HG03039 (cell line): ENCODE results near the gene SCARB1.

Experiments
- ATAC-seq: cut with Tn5 transposase; IDR thresholded peaks from one replicate; pipeline ENCODE4 v1.9.1; 2021; ENCODE audit warnings: mild to moderate bottlenecking, moderate library complexity; ENCODE audit not compliant: unreplicated experiment

The SCARB1 gene

GRCh38 chr12:124865728-124866127 lies 2.1 kb upstream of the SCARB1 start:
- ATAC-seq: no peak

- no peak for ATAC-seq
Observed at GRCh38 chr12:124864326-124864752, 675 bp upstream of the SCARB1 start.

GRCh38 chr12:124862768-124863415 lies 772 bp downstream of the SCARB1 start:
- ATAC-seq: peak; percentile 20

- no peak for ATAC-seq
Observed at GRCh38 chr12:124861898-124862676, 1.6 kb downstream of the SCARB1 start.

- ATAC-seq: no peak
Observed at GRCh38 chr12:124861492-124861891, 2.2 kb downstream of the SCARB1 start.

GRCh38 chr12:124857921-124858461 lies 5.7 kb downstream of the SCARB1 start:
- no peak for ATAC-seq

- ATAC-seq: no peak
Observed at GRCh38 chr12:124856842-124857178, 6.9 kb downstream of the SCARB1 start.

GRCh38 chr12:124856132-124856841 lies 7.4 kb downstream of the SCARB1 start:
- ATAC-seq: no peak

- no peak for ATAC-seq
Observed at GRCh38 chr12:124855275-124855957, 8.2 kb downstream of the SCARB1 start.

- ATAC-seq: no peak
Observed at GRCh38 chr12:124854637-124855184, 9.0 kb downstream of the SCARB1 start.

- ATAC-seq: no peak
Observed at GRCh38 chr12:124853781-124854636, 9.7 kb downstream of the SCARB1 start.

GRCh38 chr12:124852911-124853427 lies 10.7 kb downstream of the SCARB1 start:
- no peak for ATAC-seq

- no peak for ATAC-seq
Observed at GRCh38 chr12:124852329-124852831, 11.3 kb downstream of the SCARB1 start.

- no peak for ATAC-seq
Observed at GRCh38 chr12:124851342-124851741, 12.3 kb downstream of the SCARB1 start.

GRCh38 chr12:124849382-124849781 lies 14.3 kb downstream of the SCARB1 start:
- ATAC-seq: no peak

- ATAC-seq: no peak
Observed at GRCh38 chr12:124848621-124849380, 14.9 kb downstream of the SCARB1 start.

- ATAC-seq: no peak
Observed at GRCh38 chr12:124847113-124848074, 16.3 kb downstream of the SCARB1 start.
